Mononuclear cell (primary cell): Measurements from ENCODE around the gene SLC35E2B. TPM values are rescaled to one million over a fixed set of nuclear protein-coding genes. Genes with fewer than 3 reads are reported as not detected.
"Not testable (repeated sequence)": the region's sequence is repeated elsewhere in the genome, so short reads cannot be mapped to it uniquely, and the experiment has no call there.

Source experiments
- H3K27me3 ChIP-seq: 2 replicates; pipeline ENCODE4 v1.6.0; 2011; ENCODE audit warnings: low read length, control low read depth; ENCODE audit not compliant: insufficient read depth
- H3K4me1 ChIP-seq: 2 replicates; pipeline ENCODE4 v1.5.1; 2011; ENCODE audit warnings: mild to moderate bottlenecking, low read length, control low read depth; ENCODE audit not compliant: insufficient read depth
- H3K4me3 ChIP-seq: 2 replicates; pipeline ENCODE4 v1.5.1; 2011; ENCODE audit warnings: mild to moderate bottlenecking, low read length, moderate library complexity
- H3K9me3 ChIP-seq: 2 replicates; pipeline ENCODE4 v1.5.1; 2011; ENCODE audit warnings: low read depth, mild to moderate bottlenecking, control low read depth, low read length
- total RNA-seq: library from RNA; depleted of rRNA; stranded (reverse); fragments of >200 nt; gene quantifications from one replicate; pipeline ENCODE4 v1.2.3, GENCODE V29; 2012

The SLC35E2B gene
- total RNA-seq = 20.5 TPM

- not testable (repeated sequence) for H3K27me3 ChIP-seq, H3K9me3 ChIP-seq
- Histone ChIP-seq H3K4me3 (peak within 1 kb of the TSS; percentile 46), H3K4me1 (peaks cover 12% of the 10 kb centered on the region)
Observed at GRCh38 chr1:1692714-1693647, at the start of gene SLC35E2B. Gene SLC35E2B (minus strand): TSS chr1:1692795. CDS start chr1:1676699, 16,096 bp downstream.

- not testable (repeated sequence) for H3K4me3 ChIP-seq, H3K4me1 ChIP-seq, H3K27me3 ChIP-seq, H3K9me3 ChIP-seq
Observed at GRCh38 chr1:1741013-1741412, 48.4 kb upstream of the SLC35E2B start.

GRCh38 chr1:1738799-1739337 lies 46.3 kb upstream of the SLC35E2B start:
- not testable (repeated sequence) for H3K4me1 ChIP-seq, H3K4me3 ChIP-seq, H3K27me3 ChIP-seq, H3K9me3 ChIP-seq

GRCh38 chr1:1737675-1738590 lies 45.3 kb upstream of the SLC35E2B start:
- H3K27me3 ChIP-seq, H3K4me3 ChIP-seq, H3K9me3 ChIP-seq, H3K4me1 ChIP-seq: not testable (repeated sequence)

- Histone ChIP-seq H3K4me3 (no peak overlapping the region), H3K27me3 (no peaks in the 10 kb centered on the region), H3K4me1 (peaks cover 14% of the 10 kb centered on the region), H3K9me3 (no peaks in the 10 kb centered on the region)
Observed at GRCh38 chr1:1732381-1732780, 39.8 kb upstream of the SLC35E2B start.

- no peaks in the 10 kb centered on the region for H3K9me3 ChIP-seq
- peaks cover 14% of the 10 kb centered on the region for H3K4me1 ChIP-seq
- no peaks in the 10 kb centered on the region for H3K27me3 ChIP-seq
- no peak overlapping the region for H3K4me3 ChIP-seq
Observed at GRCh38 chr1:1730870-1731269, 38.3 kb upstream of the SLC35E2B start.

GRCh38 chr1:1730230-1730629 lies 37.6 kb upstream of the SLC35E2B start:
- H3K9me3 ChIP-seq, H3K4me3 ChIP-seq, H3K27me3 ChIP-seq: not testable (repeated sequence)
- peaks cover 14% of the 10 kb centered on the region for H3K4me1 ChIP-seq

- H3K27me3 ChIP-seq, H3K9me3 ChIP-seq, H3K4me3 ChIP-seq: not testable (repeated sequence)
- H3K4me1 ChIP-seq = peaks cover 14% of the 10 kb centered on the region
Observed at GRCh38 chr1:1729116-1729816, 36.7 kb upstream of the SLC35E2B start.

- H3K4me1 ChIP-seq = peaks cover 14% of the 10 kb centered on the region
- not testable (repeated sequence) for H3K27me3 ChIP-seq, H3K9me3 ChIP-seq, H3K4me3 ChIP-seq
Observed at GRCh38 chr1:1728308-1729005, 35.9 kb upstream of the SLC35E2B start.

GRCh38 chr1:1727131-1727651 lies 34.6 kb upstream of the SLC35E2B start:
- not testable (repeated sequence) for H3K9me3 ChIP-seq, H3K27me3 ChIP-seq, H3K4me3 ChIP-seq
- H3K4me1 ChIP-seq = peaks cover 14% of the 10 kb centered on the region

GRCh38 chr1:1726088-1726487 lies 33.5 kb upstream of the SLC35E2B start:
- not testable (repeated sequence) for H3K27me3 ChIP-seq, H3K9me3 ChIP-seq, H3K4me3 ChIP-seq
- H3K4me1 ChIP-seq = peaks cover 14% of the 10 kb centered on the region

- H3K27me3 ChIP-seq, H3K9me3 ChIP-seq: not testable (repeated sequence)
- H3K4me3 ChIP-seq = peak within 1 kb of the TSS; percentile 65
- H3K4me1 ChIP-seq = peaks cover 12% of the 10 kb centered on the region
Observed at GRCh38 chr1:1724035-1724864, 31.7 kb upstream of the SLC35E2B start, which contains the start of gene CDK11A. Gene CDK11A (minus strand): TSS chr1:1724357. CDS start chr1:1722818, 1,539 bp downstream.

- no peaks in the 10 kb centered on the region for H3K9me3 ChIP-seq
- H3K27me3 ChIP-seq = no peaks in the 10 kb centered on the region
- no peak overlapping the region for H3K4me3 ChIP-seq
- no peaks in the 10 kb centered on the region for H3K4me1 ChIP-seq
Observed at GRCh38 chr1:1721201-1721600, 28.6 kb upstream of the SLC35E2B start.
